ENCODE results near the gene CIDEB.

DNA sequence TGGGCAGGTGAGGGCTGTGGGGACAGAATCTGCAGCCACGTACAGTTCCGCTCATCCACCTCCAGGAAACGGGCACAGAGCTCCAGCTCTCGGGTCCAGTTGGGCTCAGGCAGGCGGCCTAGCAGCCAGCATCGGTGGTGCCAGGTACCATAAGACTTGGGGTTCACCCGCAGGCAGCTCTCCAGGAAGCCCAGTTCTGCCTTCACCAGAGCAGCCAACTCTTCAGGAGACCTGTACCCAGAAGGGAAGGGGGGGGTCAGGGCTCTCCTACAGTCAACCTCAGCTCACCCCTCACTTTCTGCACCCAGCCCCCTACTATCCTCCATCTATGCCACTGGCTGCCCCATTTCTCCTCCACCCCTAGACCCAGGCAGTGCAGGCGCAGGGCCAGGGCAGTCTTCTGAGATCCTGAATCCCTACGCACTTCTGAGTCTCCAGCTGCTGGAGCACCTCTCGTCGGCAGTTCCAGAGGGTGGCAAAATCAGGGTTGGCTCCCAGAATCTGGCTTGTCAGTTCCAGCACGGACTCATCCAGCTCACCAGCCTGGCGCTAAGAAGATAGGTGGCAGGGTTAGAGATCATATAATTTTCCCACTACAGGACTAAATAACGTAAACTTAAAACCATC is 37.8 kb downstream of the CIDEB start:
- TF ChIP-seq, protein P1, sequence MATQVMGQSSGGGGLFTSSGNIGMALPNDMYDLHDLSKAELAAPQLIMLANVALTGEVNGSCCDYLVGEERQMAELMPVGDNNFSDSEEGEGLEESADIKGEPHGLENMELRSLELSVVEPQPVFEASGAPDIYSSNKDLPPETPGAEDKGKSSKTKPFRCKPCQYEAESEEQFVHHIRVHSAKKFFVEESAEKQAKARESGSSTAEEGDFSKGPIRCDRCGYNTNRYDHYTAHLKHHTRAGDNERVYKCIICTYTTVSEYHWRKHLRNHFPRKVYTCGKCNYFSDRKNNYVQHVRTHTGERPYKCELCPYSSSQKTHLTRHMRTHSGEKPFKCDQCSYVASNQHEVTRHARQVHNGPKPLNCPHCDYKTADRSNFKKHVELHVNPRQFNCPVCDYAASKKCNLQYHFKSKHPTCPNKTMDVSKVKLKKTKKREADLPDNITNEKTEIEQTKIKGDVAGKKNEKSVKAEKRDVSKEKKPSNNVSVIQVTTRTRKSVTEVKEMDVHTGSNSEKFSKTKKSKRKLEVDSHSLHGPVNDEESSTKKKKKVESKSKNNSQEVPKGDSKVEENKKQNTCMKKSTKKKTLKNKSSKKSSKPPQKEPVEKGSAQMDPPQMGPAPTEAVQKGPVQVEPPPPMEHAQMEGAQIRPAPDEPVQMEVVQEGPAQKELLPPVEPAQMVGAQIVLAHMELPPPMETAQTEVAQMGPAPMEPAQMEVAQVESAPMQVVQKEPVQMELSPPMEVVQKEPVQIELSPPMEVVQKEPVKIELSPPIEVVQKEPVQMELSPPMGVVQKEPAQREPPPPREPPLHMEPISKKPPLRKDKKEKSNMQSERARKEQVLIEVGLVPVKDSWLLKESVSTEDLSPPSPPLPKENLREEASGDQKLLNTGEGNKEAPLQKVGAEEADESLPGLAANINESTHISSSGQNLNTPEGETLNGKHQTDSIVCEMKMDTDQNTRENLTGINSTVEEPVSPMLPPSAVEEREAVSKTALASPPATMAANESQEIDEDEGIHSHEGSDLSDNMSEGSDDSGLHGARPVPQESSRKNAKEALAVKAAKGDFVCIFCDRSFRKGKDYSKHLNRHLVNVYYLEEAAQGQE (IDR thresholded peaks at IDR 0.05; ENCODE audit: low read depth, low read length): no peak
- TF ChIP-seq CBX3 (IDR thresholded peaks at IDR 0.05; ENCODE audit: borderline replicate concordance, low read depth) (no peak), ZNF217 (IDR thresholded peaks at IDR 0.05) (no peak), BRCA1 (IDR thresholded peaks at IDR 0.05; ENCODE audit: low read depth, low read length) (no peak), NR2C2 (IDR thresholded peaks at IDR 0.05; ENCODE audit: borderline replicate concordance, control insufficient read depth, insufficient read length, low read depth) (no peak), MYC (IDR thresholded peaks at IDR 0.05; ENCODE audit: insufficient read depth, insufficient read length, insufficient replicate concordance, low read length, severe bottlenecking) (no peak), EZH2 (IDR thresholded peaks at IDR 0.05; ENCODE audit: borderline replicate concordance, control insufficient read depth, low read depth, low read length) (no peak), CHD2 (IDR thresholded peaks at IDR 0.05; ENCODE audit: borderline replicate concordance, low read depth, low read length) (no peak), POLR2A (IDR thresholded peaks at IDR 0.05; ENCODE audit: low read depth, low read length) (no peak), SREBF2 (IDR thresholded peaks at IDR 0.05; ENCODE audit: low read length) (no peak), CEBPB (IDR thresholded peaks at IDR 0.05; ENCODE audit: borderline replicate concordance in 1 of 2, low read depth in 2 of 2, low read length in 2 of 2) (no peak)
- TF ChIP-seq, protein P2, sequence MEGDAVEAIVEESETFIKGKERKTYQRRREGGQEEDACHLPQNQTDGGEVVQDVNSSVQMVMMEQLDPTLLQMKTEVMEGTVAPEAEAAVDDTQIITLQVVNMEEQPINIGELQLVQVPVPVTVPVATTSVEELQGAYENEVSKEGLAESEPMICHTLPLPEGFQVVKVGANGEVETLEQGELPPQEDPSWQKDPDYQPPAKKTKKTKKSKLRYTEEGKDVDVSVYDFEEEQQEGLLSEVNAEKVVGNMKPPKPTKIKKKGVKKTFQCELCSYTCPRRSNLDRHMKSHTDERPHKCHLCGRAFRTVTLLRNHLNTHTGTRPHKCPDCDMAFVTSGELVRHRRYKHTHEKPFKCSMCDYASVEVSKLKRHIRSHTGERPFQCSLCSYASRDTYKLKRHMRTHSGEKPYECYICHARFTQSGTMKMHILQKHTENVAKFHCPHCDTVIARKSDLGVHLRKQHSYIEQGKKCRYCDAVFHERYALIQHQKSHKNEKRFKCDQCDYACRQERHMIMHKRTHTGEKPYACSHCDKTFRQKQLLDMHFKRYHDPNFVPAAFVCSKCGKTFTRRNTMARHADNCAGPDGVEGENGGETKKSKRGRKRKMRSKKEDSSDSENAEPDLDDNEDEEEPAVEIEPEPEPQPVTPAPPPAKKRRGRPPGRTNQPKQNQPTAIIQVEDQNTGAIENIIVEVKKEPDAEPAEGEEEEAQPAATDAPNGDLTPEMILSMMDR (IDR thresholded peaks at IDR 0.05 in 2 of 3, conservative IDR thresholded peaks at IDR 0.05 in 1 of 3; ENCODE audit: control insufficient read depth in 2 of 3, extremely low read depth in 1 of 3, insufficient read depth in 1 of 3, low read depth in 3 of 3, low read length in 3 of 3): no peak
- TF ChIP-seq, protein P3, sequence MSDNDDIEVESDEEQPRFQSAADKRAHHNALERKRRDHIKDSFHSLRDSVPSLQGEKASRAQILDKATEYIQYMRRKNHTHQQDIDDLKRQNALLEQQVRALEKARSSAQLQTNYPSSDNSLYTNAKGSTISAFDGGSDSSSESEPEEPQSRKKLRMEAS (IDR thresholded peaks at IDR 0.05; ENCODE audit: low read depth, low read length): no peak
